Endothelial cell of umbilical vein (primary cell): ENCODE results near the gene FOXP1. TPM values are rescaled to one million over a fixed set of nuclear protein-coding genes. Genes with fewer than 3 reads are reported as not detected.

Source experiments
- BruUV-seq: library from RNA; stranded (reverse); fragments of 400-500 nt; replicated peaks from 2 replicates; lab custom pipeline; 2021; lab: Mats Ljungman, UMichigan
- CTCF ChIA-PET: fragments of 300-600, 350-600 bp; sonication (Branson Sonifier 250); formaldehyde crosslinking; loops from one replicate; lab custom pipeline; 2021; ENCODE audit warnings: antibody characterized with exemption, inconsistent platforms; lab: Charles Lee
- POLR2A ChIA-PET: fragments of 300-600, 350-600 bp; sonication (Branson Sonifier 250); formaldehyde crosslinking; loops from one replicate; lab custom pipeline; 2021; ENCODE audit warnings: antibody characterized with exemption, inconsistent platforms; lab: Charles Lee
- DNase-seq: peaks from one replicate; pipeline ENCODE4 v3.0.0-alpha.2; 2011; ENCODE audit warnings: low read depth, low spot score
- FAIRE-seq: peaks from 2 replicates; lab custom pipeline; 2011; peaks lifted over from hg19 to GRCh38; lab: Jason Lieb, UNC
- H2AFZ ChIP-seq: 2 replicates; pipeline ENCODE4 v1.6.0; 2012; ENCODE audit warnings: low read depth, low read length, control low read depth, inconsistent platforms
- H3K27ac ChIP-seq: 2 replicates; pipeline ENCODE4 v1.5.1; 2011; ENCODE audit warnings: low read depth, mild to moderate bottlenecking, control low read depth, low read length, moderate library complexity; ENCODE audit not compliant: insufficient read depth
- H3K27me3 ChIP-seq, 2 experiments: 2 replicates each; pipeline versions ENCODE4 v1.6.0 to v1.6.1; 2011; ENCODE audit warnings: low read length in 2 of 2, mixed read lengths in 1 of 2; ENCODE audit not compliant: control insufficient read depth in 2 of 2, insufficient read depth in 2 of 2
- H3K36me3 ChIP-seq, 2 experiments: 2 replicates in 1 of 2; 3 replicates in 1 of 2; pipeline ENCODE4 v1.5.1; 2011; ENCODE audit warnings: low read length in 2 of 2, mild to moderate bottlenecking in 1 of 2, moderate library complexity in 1 of 2; ENCODE audit not compliant: control insufficient read depth in 2 of 2, insufficient read depth in 2 of 2; ENCODE audit errors: extremely low read depth in 1 of 2
- H3K4me1 ChIP-seq: 3 replicates; pipeline ENCODE4 v1.5.1; 2011; ENCODE audit warnings: mild to moderate bottlenecking, low read length; ENCODE audit not compliant: control insufficient read depth, insufficient read depth; ENCODE audit errors: extremely low read depth
- H3K4me2 ChIP-seq: 2 replicates; pipeline ENCODE4 v1.6.1; 2011; ENCODE audit warnings: low read length, control low read depth, mixed read lengths; ENCODE audit not compliant: insufficient read depth
- H3K4me3 ChIP-seq, 3 experiments: fragments of 200-600 bp in 1 of 3; sonication (generic), shearing (Covaris generic) in 1 of 3; replicated peaks in 1 of 3; 2 replicates each; pipeline ENCODE4 v1.5.1; 2011 to 2016; ENCODE audit warnings: control low read depth in 3 of 3, low read length in 3 of 3, mild to moderate bottlenecking in 2 of 3, inconsistent platforms in 1 of 3, low read depth in 1 of 3, moderate library complexity in 1 of 3; ENCODE audit not compliant: insufficient read depth in 1 of 3
- H3K79me2 ChIP-seq: 2 replicates; pipeline ENCODE4 v1.6.0; 2012; ENCODE audit warnings: low read length, inconsistent platforms; ENCODE audit not compliant: control insufficient read depth, insufficient read depth
- H3K9ac ChIP-seq: replicated peaks from 2 replicates; pipeline ENCODE3; 2011; ENCODE audit warnings: low read length, control low read depth; ENCODE audit not compliant: insufficient read depth; ENCODE audit errors: extremely low read depth
- H3K9me1 ChIP-seq: replicated peaks from 3 replicates; pipeline ENCODE4 v1.6.0; 2011; ENCODE audit warnings: mild to moderate bottlenecking, low read length; ENCODE audit not compliant: control insufficient read depth, insufficient read depth; ENCODE audit errors: extremely low read depth
- H3K9me3 ChIP-seq: replicated peaks from 2 replicates; pipeline ENCODE4 v1.5.1; 2012; ENCODE audit warnings: low read length, inconsistent platforms; ENCODE audit not compliant: control insufficient read depth, insufficient read depth
- H4K20me1 ChIP-seq: replicated peaks from 2 replicates; pipeline ENCODE3; 2011; ENCODE audit warnings: mild to moderate bottlenecking, low read length; ENCODE audit not compliant: control insufficient read depth, insufficient read depth; ENCODE audit errors: extremely low read depth
- EZH2 ChIP-seq: IDR thresholded peaks from 2 replicates; pipeline ENCODE4 v1.6.1; 2012; ENCODE audit warnings: borderline replicate concordance, low read depth, mild to moderate bottlenecking, moderate library complexity, low read length, inconsistent platforms; ENCODE audit not compliant: severe bottlenecking
- FOS ChIP-seq: IDR thresholded peaks from 2 replicates; pipeline ENCODE4 v1.6.1; 2011; ENCODE audit warnings: mild to moderate bottlenecking, low read length, moderate library complexity, borderline replicate concordance; ENCODE audit not compliant: insufficient read depth
- GATA2 ChIP-seq: IDR thresholded peaks from 2 replicates; pipeline ENCODE4 v1.7.0; 2011; ENCODE audit warnings: low read depth, mild to moderate bottlenecking, moderate library complexity, mixed read lengths, low read length; ENCODE audit not compliant: insufficient read length, insufficient read depth
- JUN ChIP-seq: IDR thresholded peaks from 2 replicates; pipeline ENCODE4 v1.6.1; 2011; ENCODE audit warnings: borderline replicate concordance, low read depth; ENCODE audit not compliant: insufficient read length, insufficient read depth
- MYC ChIP-seq: IDR thresholded peaks from one replicate; pipeline ENCODE4 v1.6.1; 2011; ENCODE audit warnings: mild to moderate bottlenecking, low read depth, low read length
- POLR2A ChIP-seq: IDR thresholded peaks from 2 replicates; pipeline ENCODE4 v1.6.1; 2012; ENCODE audit warnings: low read depth, mild to moderate bottlenecking, control low read depth, low read length
- POLR2AphosphoS5 ChIP-seq: IDR thresholded peaks from 2 replicates; pipeline ENCODE4 v1.6.1; 2012; ENCODE audit warnings: low read depth, mild to moderate bottlenecking, control low read depth, low read length, moderate library complexity; ENCODE audit not compliant: insufficient read depth
- dilution Hi-C: fragments of 300-500 bp; cut with MboI; formaldehyde crosslinking; loops from one replicate; pipeline ENCODE4 v1.15.0; 2019; ENCODE audit warnings: low sequenced_read_pairs; ENCODE audit not compliant: extremely low pct_ligation_motif_present
- intact Hi-C: fragments of 100-400 bp; cut with micrococcal nuclease; formaldehyde crosslinking; loops from one replicate; pipeline ENCODE4 v1.10.0; 2022
- polyA plus RNA-seq, 4 experiments: library from polyadenylated mRNA; depleted of rRNA in 3 of 4; stranded (reverse) in 3 of 4; unstranded in 1 of 4; fragments of >200 nt; gene quantifications; 2 replicates each; pipeline versions ENCODE4 v1.2.1 to v1.2.3, GENCODE V29; 2011 to 2012; ENCODE audit warnings: missing spikeins in 1 of 4
- total RNA-seq: library from RNA; stranded (reverse); gene quantifications from 2 replicates; pipeline ENCODE4 v1.2.3, GENCODE V29; 2021
- TF ChIP-seq, protein P1 (sequence below), 2 donors: IDR thresholded peaks; 1 replicate in 1 of 2; 2 replicates in 1 of 2; pipeline ENCODE4 v1.5.1; 2011; ENCODE audit warnings: low read length in 2 of 2, mild to moderate bottlenecking in 2 of 2, moderate library complexity in 2 of 2, control low read depth in 1 of 2, inconsistent platforms in 1 of 2, low read depth in 1 of 2; ENCODE audit not compliant: insufficient read depth in 1 of 2; ENCODE audit errors: extremely low read depth in 1 of 2
- TF ChIP-seq, protein P2 (sequence below): IDR thresholded peaks from 2 replicates; pipeline ENCODE4 v1.6.1; 2011; ENCODE audit not compliant: insufficient read depth, insufficient read length

The FOXP1 gene
- total and polyA plus RNA-seq, 2 donors (not counting 3 experiments of a cell fraction or from before 2014, with no cell fraction given), result 41.0 to 107 TPM

DNA sequence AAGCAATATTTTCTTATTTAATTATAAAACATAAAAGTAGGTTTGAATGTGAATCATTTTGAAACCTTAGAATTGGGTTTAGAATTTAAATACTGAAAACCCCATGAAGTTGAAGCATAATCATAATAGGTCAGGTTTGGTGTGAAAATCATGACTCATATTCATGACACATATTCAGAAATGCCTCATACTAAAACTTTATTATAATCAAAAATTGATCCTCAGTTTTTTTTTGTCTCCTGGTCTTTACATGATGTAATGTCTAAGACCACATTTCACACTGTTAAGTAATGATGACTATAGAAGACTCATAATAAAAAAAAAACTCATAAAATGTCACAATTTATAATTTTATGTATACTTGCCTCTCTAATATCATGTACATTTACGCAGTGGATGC is 190.4 kb downstream of the FOXP1 start:
- H3K9me1 ChIP-seq, result no peaks in the 10 kb centered on the region
- H3K79me2 ChIP-seq, result no peaks in the 10 kb centered on the region
- H3K4me2 ChIP-seq, result no peak overlapping the region
- H2AFZ ChIP-seq, result no peak overlapping the region
- H3K9ac ChIP-seq, result no peak overlapping the region
- CTCF ChIA-PET, result no interaction called here
- no peak overlapping the region for H3K27ac ChIP-seq
- no TSS peak for BruUV-seq
- peaks cover 53% of the 10 kb centered on the region for H3K4me1 ChIP-seq
- H3K9me3 ChIP-seq, result no peaks in the 10 kb centered on the region
- POLR2A ChIA-PET, result no interaction called here
- no peak for FAIRE-seq
- DNase-seq, result peak; percentile 37
- no peaks in the 10 kb centered on the region for H3K36me3 ChIP-seq
- no peaks in the 10 kb centered on the region for H3K27me3 ChIP-seq
- no peaks in the 10 kb centered on the region for H4K20me1 ChIP-seq
- no peak overlapping the region for H3K4me3 ChIP-seq
- peak; percentile 80 for TF ChIP-seq JUN
- TF ChIP-seq, protein P1, sequence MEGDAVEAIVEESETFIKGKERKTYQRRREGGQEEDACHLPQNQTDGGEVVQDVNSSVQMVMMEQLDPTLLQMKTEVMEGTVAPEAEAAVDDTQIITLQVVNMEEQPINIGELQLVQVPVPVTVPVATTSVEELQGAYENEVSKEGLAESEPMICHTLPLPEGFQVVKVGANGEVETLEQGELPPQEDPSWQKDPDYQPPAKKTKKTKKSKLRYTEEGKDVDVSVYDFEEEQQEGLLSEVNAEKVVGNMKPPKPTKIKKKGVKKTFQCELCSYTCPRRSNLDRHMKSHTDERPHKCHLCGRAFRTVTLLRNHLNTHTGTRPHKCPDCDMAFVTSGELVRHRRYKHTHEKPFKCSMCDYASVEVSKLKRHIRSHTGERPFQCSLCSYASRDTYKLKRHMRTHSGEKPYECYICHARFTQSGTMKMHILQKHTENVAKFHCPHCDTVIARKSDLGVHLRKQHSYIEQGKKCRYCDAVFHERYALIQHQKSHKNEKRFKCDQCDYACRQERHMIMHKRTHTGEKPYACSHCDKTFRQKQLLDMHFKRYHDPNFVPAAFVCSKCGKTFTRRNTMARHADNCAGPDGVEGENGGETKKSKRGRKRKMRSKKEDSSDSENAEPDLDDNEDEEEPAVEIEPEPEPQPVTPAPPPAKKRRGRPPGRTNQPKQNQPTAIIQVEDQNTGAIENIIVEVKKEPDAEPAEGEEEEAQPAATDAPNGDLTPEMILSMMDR (IDR thresholded peaks at IDR 0.05; ENCODE audit: extremely low read depth in 1 of 2, insufficient read depth in 1 of 2, low read depth in 1 of 2, low read length in 2 of 2), result no peak
- TF ChIP-seq, protein P2, sequence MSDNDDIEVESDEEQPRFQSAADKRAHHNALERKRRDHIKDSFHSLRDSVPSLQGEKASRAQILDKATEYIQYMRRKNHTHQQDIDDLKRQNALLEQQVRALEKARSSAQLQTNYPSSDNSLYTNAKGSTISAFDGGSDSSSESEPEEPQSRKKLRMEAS, result no peak
- no peak for TF ChIP-seq MYC
- peak; percentile 79 for TF ChIP-seq FOS
- intact Hi-C loops, result loop anchor here (5.0 to 10.0 kb wide), 7 partner anchors 86 to 848 kb away; no protein-coding TSS in a partner anchor
- dilution Hi-C loops, result no loop called here

DNA sequence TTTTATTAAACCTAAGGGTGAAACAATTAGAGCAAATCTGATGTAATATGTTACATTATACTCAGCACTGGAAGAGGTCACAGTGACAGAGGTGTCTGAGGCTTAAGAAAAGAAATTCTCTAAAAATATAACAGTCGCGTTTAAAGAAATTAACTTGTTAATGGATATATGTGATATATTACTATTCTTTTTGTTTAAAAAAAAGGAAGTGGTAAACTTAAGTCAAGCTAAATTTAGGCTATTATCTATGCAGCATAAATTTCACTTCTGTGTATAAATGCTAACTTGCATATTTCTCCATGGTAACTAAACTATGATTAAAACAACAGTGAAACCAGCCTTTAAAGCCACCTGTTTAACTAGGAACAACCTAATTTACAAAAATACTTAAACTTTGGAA is 191.3 kb downstream of the FOXP1 start:
- H3K27me3 ChIP-seq, result no peaks in the 10 kb centered on the region
- no TSS peak for BruUV-seq
- TF ChIP-seq GATA2 (no peak), EZH2 (no peak), MYC (no peak), JUN (no peak), POLR2AphosphoS5 (no peak), POLR2A (no peak), FOS (no peak)
- TF ChIP-seq, protein P2, result no peak
- TF ChIP-seq, protein P1 (IDR thresholded peaks at IDR 0.05; ENCODE audit: extremely low read depth in 1 of 2, insufficient read depth in 1 of 2, low read depth in 1 of 2, low read length in 2 of 2), result no peak
- DNase-seq (no peak), FAIRE-seq (no peak)
- intact Hi-C loops (loop anchor here (5.0 to 10.0 kb wide), 7 partner anchors 85 to 847 kb away; no protein-coding TSS in a partner anchor), dilution Hi-C loops (no loop called here)
- H3K9me3 ChIP-seq, result no peaks in the 10 kb centered on the region
- peaks cover 53% of the 10 kb centered on the region for H3K4me1 ChIP-seq
- H3K9me1 ChIP-seq, result no peaks in the 10 kb centered on the region
- no peak overlapping the region for H3K4me3 ChIP-seq
- no peaks in the 10 kb centered on the region for H3K36me3 ChIP-seq
- H3K9ac ChIP-seq, result no peak overlapping the region
- peak overlapping the region; percentile 4 for H3K4me2 ChIP-seq
- no peak overlapping the region for H2AFZ ChIP-seq
- no peaks in the 10 kb centered on the region for H3K79me2 ChIP-seq
- H3K27ac ChIP-seq, result no peak overlapping the region
- ChIA-PET POLR2A (no interaction called here), CTCF (no interaction called here)
- H4K20me1 ChIP-seq, result no peaks in the 10 kb centered on the region
